HepG2 (cell line): ENCODE measurements around the gene ALKBH2. TPM values are rescaled to one million over a fixed set of nuclear protein-coding genes. Genes with fewer than 3 reads are reported as not detected.

Source experiments
- HNF4A ChIP-seq: sonication (generic); formaldehyde crosslinking; IDR thresholded peaks from 2 replicates; pipeline ENCODE4 v1.4.0; 2020; ENCODE audit warnings: missing genetic modification reagents
- HOXA7 ChIP-seq: sonication (generic); formaldehyde crosslinking; IDR thresholded peaks from 2 replicates; pipeline ENCODE4 v1.8.1; 2022; ENCODE audit warnings: mild to moderate bottlenecking, missing genetic modification reagents, moderate library complexity
- MXI1 ChIP-seq: IDR thresholded peaks from 3 replicates; pipeline ENCODE4 v1.6.1; 2012; ENCODE audit warnings: low read depth, low read length, inconsistent platforms, borderline replicate concordance
- NFYB ChIP-seq: sonication (generic); formaldehyde crosslinking; IDR thresholded peaks from 2 replicates; pipeline ENCODE4 v1.4.0; 2020; ENCODE audit warnings: missing genetic modification reagents
- RFX3 ChIP-seq: IDR thresholded peaks from 2 replicates; pipeline ENCODE4 v1.6.1; 2016; ENCODE audit warnings: missing biosample characterization, missing genetic modification reagents
- SALL1 ChIP-seq: sonication (generic); formaldehyde crosslinking; IDR thresholded peaks from 2 replicates; pipeline ENCODE4 v1.8.0; 2022; ENCODE audit warnings: mild to moderate bottlenecking, missing genetic modification reagents
- YEATS4 ChIP-seq: sonication (generic); formaldehyde crosslinking; IDR thresholded peaks from 2 replicates; pipeline ENCODE4 v1.4.0; 2020; ENCODE audit warnings: missing genetic modification reagents, borderline replicate concordance
- ZNF24 ChIP-seq: fragments of 450-650 bp; IDR thresholded peaks from 2 replicates; pipeline ENCODE4 v1.6.1; 2017; ENCODE audit warnings: antibody characterized with exemption, mild to moderate bottlenecking
- ZNF607 ChIP-seq: sonication (generic); formaldehyde crosslinking; IDR thresholded peaks from 2 replicates; pipeline ENCODE4 v1.5.1; 2020; ENCODE audit warnings: missing genetic modification reagents, mild to moderate bottlenecking, borderline replicate concordance
- polyA plus RNA-seq, 8 experiments: library from polyadenylated mRNA; depleted of rRNA in 3 of 8; stranded (reverse) in 7 of 8; unstranded in 1 of 8; fragments of >200 nt; fragmentation: Illumina TruSeq in 4 of 8; extraction: Trizol in 4 of 8; gene quantifications; 2 replicates each; pipeline versions ENCODE4 v1.2.1 to v1.2.3, GENCODE V29; 2011 to 2016; ENCODE audit warnings: low read depth in 4 of 8, missing spikeins in 1 of 8, mixed read lengths in 1 of 8; ENCODE audit not compliant: insufficient read depth in 1 of 8
- total RNA-seq, 5 experiments: library from RNA; depleted of rRNA; stranded (reverse); fragments of >200 nt; fragmentation: Illumina TruSeq; extraction: Trizol; gene quantifications; 2 replicates each; pipeline ENCODE4 v1.2.3, GENCODE V29; 2016; ENCODE audit warnings: low read depth in 1 of 5
- TF ChIP-seq, protein P1 (sequence below): IDR thresholded peaks from 2 replicates; pipeline ENCODE4 v1.6.1; 2016; ENCODE audit warnings: missing compliant biosample characterization, missing genetic modification reagents, borderline replicate concordance
- TF ChIP-seq, protein P2 (sequence below): sonication (generic); formaldehyde crosslinking; IDR thresholded peaks from 2 replicates; pipeline ENCODE4 v1.4.0; 2020; ENCODE audit warnings: missing genetic modification reagents
- TF ChIP-seq, protein P3 (sequence below): sonication (generic); formaldehyde crosslinking; IDR thresholded peaks from 2 replicates; pipeline ENCODE4 v1.5.0; 2020; ENCODE audit warnings: mild to moderate bottlenecking, missing genetic modification reagents, borderline replicate concordance
- TF ChIP-seq, protein P4 (sequence below): IDR thresholded peaks from 2 replicates; pipeline ENCODE4 v1.6.1; 2016
- TF ChIP-seq, protein P5 (sequence below): sonication (generic); formaldehyde crosslinking; IDR thresholded peaks from 2 replicates; pipeline ENCODE4 v1.4.0; 2020; ENCODE audit warnings: missing genetic modification reagents

The ALKBH2 gene
- total and polyA plus RNA-seq, 2 of the 13 experiments (the other 11 are each of a cell fraction or from before 2014, with no cell fraction given): 21.0 to 40.5 TPM

DNA sequence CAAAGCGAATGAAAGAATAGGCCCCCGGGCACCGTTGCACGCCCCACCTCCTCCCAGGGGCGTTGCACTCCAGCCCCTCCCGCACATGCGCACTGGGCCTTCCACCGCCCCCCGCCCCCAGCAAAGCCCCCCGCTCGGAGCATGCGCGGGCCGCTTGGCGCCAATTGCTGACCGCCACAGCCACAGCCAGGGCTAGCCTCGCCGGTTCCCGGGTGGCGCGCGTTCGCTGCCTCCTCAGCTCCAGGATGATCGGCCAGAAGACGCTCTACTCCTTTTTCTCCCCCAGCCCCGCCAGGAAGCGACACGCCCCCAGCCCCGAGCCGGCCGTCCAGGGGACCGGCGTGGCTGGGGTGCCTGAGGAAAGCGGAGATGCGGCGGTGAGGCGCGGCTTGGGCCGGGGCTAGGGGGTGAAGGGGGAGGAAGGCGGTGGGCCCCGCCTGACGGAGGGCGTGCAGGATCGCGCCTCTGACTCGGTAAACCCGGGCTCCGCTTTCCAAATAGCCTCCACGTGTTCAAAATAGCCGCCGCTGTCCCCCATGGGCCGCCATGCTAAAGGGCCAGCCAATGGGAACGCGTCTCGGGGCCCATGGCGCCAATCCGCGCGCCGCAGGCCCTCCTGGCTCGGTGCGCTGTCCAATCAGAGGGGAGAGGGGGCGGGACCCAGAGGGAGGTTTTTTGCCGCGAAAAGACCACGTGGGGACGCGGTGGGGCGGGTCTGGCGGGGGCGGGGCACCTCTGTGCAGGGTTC, 4.3 kb upstream of the ALKBH2 start, which contains the start of gene UNG (continued):
- TF ChIP-seq, protein P1, sequence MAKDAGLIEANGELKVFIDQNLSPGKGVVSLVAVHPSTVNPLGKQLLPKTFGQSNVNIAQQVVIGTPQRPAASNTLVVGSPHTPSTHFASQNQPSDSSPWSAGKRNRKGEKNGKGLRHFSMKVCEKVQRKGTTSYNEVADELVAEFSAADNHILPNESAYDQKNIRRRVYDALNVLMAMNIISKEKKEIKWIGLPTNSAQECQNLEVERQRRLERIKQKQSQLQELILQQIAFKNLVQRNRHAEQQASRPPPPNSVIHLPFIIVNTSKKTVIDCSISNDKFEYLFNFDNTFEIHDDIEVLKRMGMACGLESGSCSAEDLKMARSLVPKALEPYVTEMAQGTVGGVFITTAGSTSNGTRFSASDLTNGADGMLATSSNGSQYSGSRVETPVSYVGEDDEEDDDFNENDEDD: peak; percentile 90
- TF ChIP-seq, protein P2, sequence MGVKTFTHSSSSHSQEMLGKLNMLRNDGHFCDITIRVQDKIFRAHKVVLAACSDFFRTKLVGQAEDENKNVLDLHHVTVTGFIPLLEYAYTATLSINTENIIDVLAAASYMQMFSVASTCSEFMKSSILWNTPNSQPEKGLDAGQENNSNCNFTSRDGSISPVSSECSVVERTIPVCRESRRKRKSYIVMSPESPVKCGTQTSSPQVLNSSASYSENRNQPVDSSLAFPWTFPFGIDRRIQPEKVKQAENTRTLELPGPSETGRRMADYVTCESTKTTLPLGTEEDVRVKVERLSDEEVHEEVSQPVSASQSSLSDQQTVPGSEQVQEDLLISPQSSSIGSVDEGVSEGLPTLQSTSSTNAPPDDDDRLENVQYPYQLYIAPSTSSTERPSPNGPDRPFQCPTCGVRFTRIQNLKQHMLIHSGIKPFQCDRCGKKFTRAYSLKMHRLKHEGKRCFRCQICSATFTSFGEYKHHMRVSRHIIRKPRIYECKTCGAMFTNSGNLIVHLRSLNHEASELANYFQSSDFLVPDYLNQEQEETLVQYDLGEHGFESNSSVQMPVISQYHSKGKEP: no peak
- TF ChIP-seq, protein P3, sequence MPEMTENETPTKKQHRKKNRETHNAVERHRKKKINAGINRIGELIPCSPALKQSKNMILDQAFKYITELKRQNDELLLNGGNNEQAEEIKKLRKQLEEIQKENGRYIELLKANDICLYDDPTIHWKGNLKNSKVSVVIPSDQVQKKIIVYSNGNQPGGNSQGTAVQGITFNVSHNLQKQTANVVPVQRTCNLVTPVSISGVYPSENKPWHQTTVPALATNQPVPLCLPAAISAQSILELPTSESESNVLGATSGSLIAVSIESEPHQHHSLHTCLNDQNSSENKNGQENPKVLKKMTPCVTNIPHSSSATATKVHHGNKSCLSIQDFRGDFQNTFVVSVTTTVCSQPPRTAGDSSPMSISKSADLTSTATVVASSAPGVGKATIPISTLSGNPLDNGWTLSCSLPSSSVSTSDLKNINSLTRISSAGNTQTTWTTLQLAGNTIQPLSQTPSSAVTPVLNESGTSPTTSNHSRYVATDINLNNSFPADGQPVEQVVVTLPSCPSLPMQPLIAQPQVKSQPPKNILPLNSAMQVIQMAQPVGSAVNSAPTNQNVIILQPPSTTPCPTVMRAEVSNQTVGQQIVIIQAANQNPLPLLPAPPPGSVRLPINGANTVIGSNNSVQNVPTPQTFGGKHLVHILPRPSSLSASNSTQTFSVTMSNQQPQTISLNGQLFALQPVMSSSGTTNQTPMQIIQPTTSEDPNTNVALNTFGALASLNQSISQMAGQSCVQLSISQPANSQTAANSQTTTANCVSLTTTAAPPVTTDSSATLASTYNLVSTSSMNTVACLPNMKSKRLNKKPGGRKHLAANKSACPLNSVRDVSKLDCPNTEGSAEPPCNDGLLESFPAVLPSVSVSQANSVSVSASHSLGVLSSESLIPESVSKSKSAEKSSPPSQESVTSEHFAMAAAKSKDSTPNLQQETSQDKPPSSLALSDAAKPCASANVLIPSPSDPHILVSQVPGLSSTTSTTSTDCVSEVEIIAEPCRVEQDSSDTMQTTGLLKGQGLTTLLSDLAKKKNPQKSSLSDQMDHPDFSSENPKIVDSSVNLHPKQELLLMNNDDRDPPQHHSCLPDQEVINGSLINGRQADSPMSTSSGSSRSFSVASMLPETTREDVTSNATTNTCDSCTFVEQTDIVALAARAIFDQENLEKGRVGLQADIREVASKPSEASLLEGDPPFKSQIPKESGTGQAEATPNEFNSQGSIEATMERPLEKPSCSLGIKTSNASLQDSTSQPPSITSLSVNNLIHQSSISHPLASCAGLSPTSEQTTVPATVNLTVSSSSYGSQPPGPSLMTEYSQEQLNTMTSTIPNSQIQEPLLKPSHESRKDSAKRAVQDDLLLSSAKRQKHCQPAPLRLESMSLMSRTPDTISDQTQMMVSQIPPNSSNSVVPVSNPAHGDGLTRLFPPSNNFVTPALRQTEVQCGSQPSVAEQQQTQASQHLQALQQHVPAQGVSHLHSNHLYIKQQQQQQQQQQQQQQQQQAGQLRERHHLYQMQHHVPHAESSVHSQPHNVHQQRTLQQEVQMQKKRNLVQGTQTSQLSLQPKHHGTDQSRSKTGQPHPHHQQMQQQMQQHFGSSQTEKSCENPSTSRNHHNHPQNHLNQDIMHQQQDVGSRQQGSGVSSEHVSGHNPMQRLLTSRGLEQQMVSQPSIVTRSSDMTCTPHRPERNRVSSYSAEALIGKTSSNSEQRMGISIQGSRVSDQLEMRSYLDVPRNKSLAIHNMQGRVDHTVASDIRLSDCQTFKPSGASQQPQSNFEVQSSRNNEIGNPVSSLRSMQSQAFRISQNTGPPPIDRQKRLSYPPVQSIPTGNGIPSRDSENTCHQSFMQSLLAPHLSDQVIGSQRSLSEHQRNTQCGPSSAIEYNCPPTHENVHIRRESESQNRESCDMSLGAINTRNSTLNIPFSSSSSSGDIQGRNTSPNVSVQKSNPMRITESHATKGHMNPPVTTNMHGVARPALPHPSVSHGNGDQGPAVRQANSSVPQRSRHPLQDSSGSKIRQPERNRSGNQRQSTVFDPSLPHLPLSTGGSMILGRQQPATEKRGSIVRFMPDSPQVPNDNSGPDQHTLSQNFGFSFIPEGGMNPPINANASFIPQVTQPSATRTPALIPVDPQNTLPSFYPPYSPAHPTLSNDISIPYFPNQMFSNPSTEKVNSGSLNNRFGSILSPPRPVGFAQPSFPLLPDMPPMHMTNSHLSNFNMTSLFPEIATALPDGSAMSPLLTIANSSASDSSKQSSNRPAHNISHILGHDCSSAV: no peak
- TF ChIP-seq ZNF24 (no peak), HNF4A (CRISPR knock-in tag) (no peak), SALL1 (peak; percentile 37; the same call in 1 of the 2 replicates), RFX3 (no peak), HOXA7 (CRISPR knock-in tag) (no peak), NFYB (CRISPR knock-in tag) (peak; percentile 94), YEATS4 (0 out of 2 replicates have a peak, but pooled peaks have one; percentile 20), MXI1 (peak; percentile 95; the same call in 1 of the 3 replicates), ZNF607 (CRISPR knock-in tag) (peak; percentile 49)
- TF ChIP-seq, protein P4, sequence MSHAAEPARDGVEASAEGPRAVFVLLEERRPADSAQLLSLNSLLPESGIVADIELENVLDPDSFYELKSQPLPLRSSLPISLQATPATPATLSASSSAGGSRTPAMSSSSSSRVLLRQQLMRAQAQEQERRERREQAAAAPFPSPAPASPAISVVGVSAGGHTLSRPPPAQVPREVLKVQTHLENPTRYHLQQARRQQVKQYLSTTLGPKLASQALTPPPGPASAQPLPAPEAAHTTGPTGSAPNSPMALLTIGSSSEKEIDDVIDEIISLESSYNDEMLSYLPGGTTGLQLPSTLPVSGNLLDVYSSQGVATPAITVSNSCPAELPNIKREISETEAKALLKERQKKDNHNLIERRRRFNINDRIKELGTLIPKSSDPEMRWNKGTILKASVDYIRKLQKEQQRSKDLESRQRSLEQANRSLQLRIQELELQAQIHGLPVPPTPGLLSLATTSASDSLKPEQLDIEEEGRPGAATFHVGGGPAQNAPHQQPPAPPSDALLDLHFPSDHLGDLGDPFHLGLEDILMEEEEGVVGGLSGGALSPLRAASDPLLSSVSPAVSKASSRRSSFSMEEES (CRISPR knock-in tag): 0 out of 2 replicates have a peak, but pooled peaks have one; percentile 18
- TF ChIP-seq, protein P5, sequence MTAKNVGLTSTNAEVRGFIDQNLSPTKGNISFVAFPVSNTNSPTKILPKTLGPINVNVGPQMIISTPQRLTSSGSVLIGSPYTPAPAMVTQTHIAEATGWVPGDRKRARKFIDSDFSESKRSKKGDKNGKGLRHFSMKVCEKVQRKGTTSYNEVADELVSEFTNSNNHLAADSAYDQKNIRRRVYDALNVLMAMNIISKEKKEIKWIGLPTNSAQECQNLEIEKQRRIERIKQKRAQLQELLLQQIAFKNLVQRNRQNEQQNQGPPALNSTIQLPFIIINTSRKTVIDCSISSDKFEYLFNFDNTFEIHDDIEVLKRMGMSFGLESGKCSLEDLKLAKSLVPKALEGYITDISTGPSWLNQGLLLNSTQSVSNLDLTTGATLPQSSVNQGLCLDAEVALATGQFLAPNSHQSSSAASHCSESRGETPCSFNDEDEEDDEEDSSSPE (CRISPR knock-in tag): peak; percentile 97
